HepG2 (cell line): Measurements from ENCODE around the gene ZNF831. TPM values are rescaled to one million over a fixed set of nuclear protein-coding genes. Genes with fewer than 3 reads are reported as not detected.

ENCODE experiments used
- ATAC-seq: fragments of 200-7000 bp; cut with Tn5 transposase; 3 replicates; pipeline ENCODE4 v1.9.1; 2020; ENCODE audit warnings: mild to moderate bottlenecking, moderate library complexity
- BruUV-seq: library from RNA; stranded (reverse); fragments of 400-500 nt; replicated peaks from 2 replicates; lab custom pipeline; 2021; lab: Mats Ljungman, UMichigan
- CTCF ChIA-PET: fragments of 300-600 bp; formaldehyde crosslinking; extraction: SDS; loops from one replicate; lab custom pipeline; 2021; ENCODE audit warnings: low total read pairs, inconsistent platforms, low intra/inter-chr PET ratio; lab: Yijun Ruan, JAX
- POLR2A ChIA-PET: fragments of 350-600 bp; sonication (Branson Sonifier 250); formaldehyde crosslinking; loops from one replicate; lab custom pipeline; 2020; ENCODE audit warnings: antibody characterized with exemption, inconsistent platforms; lab: Yijun Ruan, JAX
- DNase-seq: peaks from one replicate; pipeline ENCODE4 v3.0.0-alpha.2; 2015; ENCODE audit warnings: low spot score
- FAIRE-seq: peaks from 3 replicates; lab custom pipeline; 2011; peaks lifted over from hg19 to GRCh38; lab: Jason Lieb, UNC
- H2AFZ ChIP-seq: one replicate; pipeline ENCODE4 v1.6.1; 2011; ENCODE audit warnings: low read length, inconsistent platforms
- H3K27ac ChIP-seq: fragments of 300-600 bp; 3 replicates; pipeline ENCODE4 v1.8.0; 2011; ENCODE audit warnings: mixed run types, mild to moderate bottlenecking, mixed read lengths, low read length, inconsistent platforms; ENCODE audit not compliant: insufficient read depth; ENCODE audit errors: extremely low read length
- H3K27me3 ChIP-seq, 2 experiments: fragments of 200-600 bp in 1 of 2; 2 replicates in 1 of 2; 3 replicates in 1 of 2; pipeline versions ENCODE4 v1.6.0 to v1.8.0; 2011; ENCODE audit warnings: low read length in 2 of 2, mild to moderate bottlenecking in 2 of 2, moderate library complexity in 2 of 2, inconsistent platforms in 1 of 2; ENCODE audit not compliant: insufficient read depth in 2 of 2, control insufficient read depth in 1 of 2
- H3K36me3 ChIP-seq, 2 experiments: fragments of 200-600 bp in 1 of 2; replicated peaks in 1 of 2; 2 replicates in 1 of 2; 3 replicates in 1 of 2; pipeline versions ENCODE4 v1.5.1 to v1.8.0; 2011; ENCODE audit warnings: low read length in 2 of 2, inconsistent platforms in 1 of 2; ENCODE audit not compliant: insufficient read depth in 2 of 2, control insufficient read depth in 1 of 2
- H3K4me1 ChIP-seq: 2 replicates; pipeline ENCODE4 v1.5.1; 2012; ENCODE audit warnings: low read length, inconsistent platforms; ENCODE audit not compliant: insufficient read depth
- H3K4me2 ChIP-seq: 2 replicates; pipeline ENCODE4 v1.6.0; 2011; ENCODE audit warnings: low read depth, low read length, inconsistent platforms
- H3K4me3 ChIP-seq, 3 experiments: fragments of 200-600 bp in 1 of 3; sonication (generic), shearing (Covaris generic) in 1 of 3; replicated peaks in 1 of 3; 2 replicates each; pipeline ENCODE4 v1.5.1; 2011 to 2016; ENCODE audit warnings: low read length in 3 of 3, inconsistent platforms in 2 of 3, low read depth in 2 of 3, mild to moderate bottlenecking in 2 of 3, control low read depth in 1 of 3, mixed read lengths in 1 of 3; ENCODE audit not compliant: insufficient read depth in 1 of 3
- H3K79me2 ChIP-seq: one replicate; pipeline ENCODE4 v1.6.1; 2011; ENCODE audit warnings: low read length, inconsistent platforms; ENCODE audit not compliant: insufficient read depth
- H3K9ac ChIP-seq: 2 replicates; pipeline ENCODE4 v1.6.0; 2011; ENCODE audit warnings: mild to moderate bottlenecking, low read depth, low read length, inconsistent platforms; ENCODE audit not compliant: insufficient read depth
- H3K9me3 ChIP-seq: 2 replicates; pipeline ENCODE4 v1.5.1; 2012; ENCODE audit warnings: mild to moderate bottlenecking, low read length
- H4K20me1 ChIP-seq: 2 replicates; pipeline ENCODE4 v1.6.0; 2011; ENCODE audit warnings: inconsistent platforms, mild to moderate bottlenecking, low read length, moderate library complexity; ENCODE audit not compliant: insufficient read depth
- KLF13 ChIP-seq: sonication (generic); formaldehyde crosslinking; IDR thresholded peaks from 2 replicates; pipeline ENCODE4 v1.4.0; 2020; ENCODE audit warnings: mild to moderate bottlenecking, missing genetic modification reagents
- KMT2B ChIP-seq: IDR thresholded peaks from 2 replicates; pipeline ENCODE4 v1.6.1; 2016; ENCODE audit warnings: missing genetic modification reagents, missing compliant biosample characterization
- LCORL ChIP-seq, 2 experiments: fragments of 450-650 bp in 1 of 2; sonication (generic) in 1 of 2; formaldehyde crosslinking in 1 of 2; IDR thresholded peaks; 2 replicates each; pipeline versions ENCODE4 v1.5.0 to v1.6.1; 2017 to 2020; ENCODE audit warnings: antibody characterized with exemption in 1 of 2, missing genetic modification reagents in 1 of 2
- ZNF891 ChIP-seq: sonication (generic); formaldehyde crosslinking; IDR thresholded peaks from 2 replicates; pipeline ENCODE4 v1.5.0; 2020; ENCODE audit warnings: mild to moderate bottlenecking, missing genetic modification reagents
- WGBS: methylation state at CpG from one replicate; pipeline ENCODE4 v1.1.6; 2017; ENCODE audit warnings: low lambda C conversion rate; 5-methylcytosine and 5-hydroxymethylcytosine counted together
- in situ Hi-C: cut with HindIII; loops from 2 replicates; pipeline ENCODE4 v1.10.0; 2017; ENCODE audit warnings: low pct_unique_long_range_greater_than_20kb; ENCODE audit not compliant: extremely low pct_ligation_motif_present
- intact Hi-C: fragments of 100-400 bp; cut with micrococcal nuclease; formaldehyde crosslinking; loops from one replicate; pipeline ENCODE4 v1.10.0; 2022; ENCODE audit not compliant: unreplicated experiment
- polyA plus RNA-seq, 8 experiments: library from polyadenylated mRNA; depleted of rRNA in 3 of 8; stranded (reverse) in 7 of 8; unstranded in 1 of 8; fragments of >200 nt; fragmentation: Illumina TruSeq in 4 of 8; extraction: Trizol in 4 of 8; gene quantifications; 2 replicates each; pipeline versions ENCODE4 v1.2.1 to v1.2.3, GENCODE V29; 2011 to 2016; ENCODE audit warnings: low read depth in 4 of 8, missing spikeins in 1 of 8, mixed read lengths in 1 of 8; ENCODE audit not compliant: insufficient read depth in 1 of 8
- total RNA-seq, 5 experiments: library from RNA; depleted of rRNA; stranded (reverse); fragments of >200 nt; fragmentation: Illumina TruSeq; extraction: Trizol; gene quantifications; 2 replicates each; pipeline ENCODE4 v1.2.3, GENCODE V29; 2016; ENCODE audit warnings: low read depth in 1 of 5

ZNF831 gene
- total and polyA plus RNA-seq, 2 of the 13 experiments (the other 11 are each of a cell fraction or from before 2014, with no cell fraction given) = not detected

GRCh38 chr20:59159493-59160376, 3.9 kb upstream of the ZNF831 start:
- H3K27me3 ChIP-seq = peaks cover 2 to 23% of the 10 kb centered on the region in 2 experiments
- WGBS = 29% methylated on average over 11 of the region's 18 CpGs
- no peaks in the 10 kb centered on the region for H3K79me2 ChIP-seq
- peak; percentile 56; the same call in 1 of the 2 replicates for TF ChIP-seq LCORL (IDR thresholded peaks at IDR 0.05)
- TF ChIP-seq LCORL (CRISPR knock-in tag; IDR thresholded peaks at IDR 0.05) = no peak
- no peak for TF ChIP-seq KMT2B
- H3K9me3 ChIP-seq = no peaks in the 10 kb centered on the region
- FAIRE-seq (no peak), DNase-seq (no peak), ATAC-seq (no peak)
- ChIA-PET POLR2A (no interaction called here), CTCF (no interaction called here)
- no peak overlapping the region for H3K4me3 ChIP-seq
- no peak overlapping the region for H3K27ac ChIP-seq
- BruUV-seq = no TSS peak
- no peak overlapping the region for H2AFZ ChIP-seq
- H3K4me1 ChIP-seq = no peaks in the 10 kb centered on the region
- H3K9ac ChIP-seq = no peak overlapping the region
- no peaks in the 10 kb centered on the region for H3K36me3 ChIP-seq
- in situ Hi-C loops = no loop called here
- intact Hi-C loops = no loop called here
- no peaks in the 10 kb centered on the region for H4K20me1 ChIP-seq
- H3K4me2 ChIP-seq = no peak overlapping the region

GRCh38 chr20:59160389-59161115, 3.1 kb upstream of the ZNF831 start:
- Histone ChIP-seq H4K20me1 (no peaks in the 10 kb centered on the region), H3K79me2 (no peaks in the 10 kb centered on the region), H3K36me3 (no peaks in the 10 kb centered on the region), H3K27ac (no peak overlapping the region), H3K27me3 (peaks cover 2 to 21% of the 10 kb centered on the region in 2 experiments), H3K4me3 (no peak overlapping the region), H2AFZ (no peak overlapping the region), H3K4me1 (no peaks in the 10 kb centered on the region), H3K4me2 (no peak overlapping the region), H3K9ac (no peak overlapping the region), H3K9me3 (no peaks in the 10 kb centered on the region)
- POLR2A ChIA-PET = no interaction called here
- WGBS = 7% methylated on average over 9 of the region's 9 CpGs
- no TSS peak for BruUV-seq
- in situ Hi-C loops = no loop called here
- ATAC-seq (no peak), FAIRE-seq (no peak), DNase-seq (no peak)
- TF ChIP-seq KLF13 (CRISPR knock-in tag) (no peak), ZNF891 (CRISPR knock-in tag) (0 out of 2 replicates have a peak, but pooled peaks have one; percentile 39)
- CTCF ChIA-PET = no interaction called here
- intact Hi-C loops = no loop called here
